Caki2 (cell line): ENCODE results near the gene WNT9B. TPM values are rescaled to one million over a fixed set of nuclear protein-coding genes. Genes with fewer than 3 reads are reported as not detected.

Experiments used
- DNase-seq: peaks from one replicate; pipeline ENCODE4 v3.0.0-alpha.2; 2015; ENCODE audit warnings: low read depth
- in situ Hi-C: cut with HindIII; loops from 2 replicates; pipeline ENCODE4 v1.10.0; 2016; ENCODE audit warnings: low sequenced_read_pairs, low pct_unique_long_range_greater_than_20kb, mixed read lengths
- total RNA-seq: library from RNA; depleted of rRNA; stranded (reverse); fragments of >200 nt; shearing (Covaris generic); gene quantifications from 2 replicates; pipeline ENCODE4 v1.2.3, GENCODE V29; 2014; ENCODE audit warnings: low replicate concordance

WNT9B gene
- total RNA-seq, 1 experiment from 2014 or later: not detected

DNA sequence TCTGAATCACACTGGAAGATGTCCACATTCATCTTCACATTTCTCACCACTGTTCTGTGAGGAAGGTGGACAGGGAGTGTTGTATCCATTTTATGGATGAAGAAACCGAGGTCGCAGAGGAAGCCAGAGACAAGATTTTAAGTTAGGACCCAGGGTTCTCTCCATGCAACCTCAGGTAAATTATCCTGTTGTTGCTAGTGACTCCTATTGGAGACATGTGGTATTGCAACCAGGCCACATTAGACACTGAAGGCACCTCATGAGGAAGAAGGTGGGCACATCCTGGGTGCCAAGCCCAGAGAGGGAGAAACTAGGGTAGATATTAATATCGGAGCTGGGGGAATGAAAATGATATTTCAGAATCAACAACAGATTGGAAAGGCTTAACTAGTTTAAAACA is 8.5 kb upstream of the WNT9B start:
- no peak for DNase-seq

GRCh38 chr17:46847204-46848191 is 3.9 kb upstream of the WNT9B start:
- in situ Hi-C loops: no loop called here

More for the DNA sequence above, 8.5 kb upstream of the WNT9B start:
- in situ Hi-C loops: no loop called here

DNA sequence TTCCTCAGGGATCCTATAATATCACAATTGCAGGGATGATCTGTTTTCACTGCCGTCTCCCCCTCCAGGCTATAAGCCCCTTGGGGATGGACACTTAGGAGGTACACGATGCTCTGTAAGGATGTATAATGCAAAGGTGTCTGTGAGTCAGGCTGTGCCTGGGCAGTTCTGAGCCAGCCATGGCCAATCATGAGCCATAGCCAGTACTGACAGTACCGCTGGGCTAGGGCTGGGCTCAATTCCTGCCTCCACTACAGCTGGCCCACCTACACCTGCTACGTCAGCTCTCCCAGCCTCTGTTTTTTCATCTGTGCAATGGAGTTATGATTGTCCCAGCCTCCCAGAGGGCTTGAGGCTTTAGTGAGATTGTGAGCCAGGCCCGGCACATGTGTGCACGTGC is 2.8 kb upstream of the WNT9B start:
- in situ Hi-C loops: no loop called here
- no peak for DNase-seq

More at GRCh38 chr17:46847204-46848191, 3.9 kb upstream of the WNT9B start:
- no peak for DNase-seq

DNA sequence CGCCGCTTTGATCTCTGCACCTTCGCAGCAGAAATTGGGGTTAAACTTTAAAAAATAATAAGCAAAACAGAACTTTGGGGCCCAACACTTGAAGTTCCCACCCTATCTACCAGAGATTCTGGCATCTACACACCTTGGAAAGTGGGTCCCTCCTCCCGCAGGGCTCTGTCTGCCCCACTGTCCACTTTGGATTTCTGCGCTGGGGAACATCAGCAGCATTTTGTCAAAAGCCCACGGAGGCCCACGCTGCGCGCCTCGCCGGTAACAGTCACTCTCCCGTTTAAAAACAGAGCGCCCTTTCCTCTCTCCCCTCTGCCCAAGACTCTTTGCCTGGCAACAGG is 725 bp upstream of the WNT9B start:
- in situ Hi-C loops: no loop called here
- DNase-seq: no peak

GRCh38 chr17:46853896-46854444 is 2.6 kb downstream of the WNT9B start:
- DNase-seq: no peak
- in situ Hi-C loops: no loop called here

DNA sequence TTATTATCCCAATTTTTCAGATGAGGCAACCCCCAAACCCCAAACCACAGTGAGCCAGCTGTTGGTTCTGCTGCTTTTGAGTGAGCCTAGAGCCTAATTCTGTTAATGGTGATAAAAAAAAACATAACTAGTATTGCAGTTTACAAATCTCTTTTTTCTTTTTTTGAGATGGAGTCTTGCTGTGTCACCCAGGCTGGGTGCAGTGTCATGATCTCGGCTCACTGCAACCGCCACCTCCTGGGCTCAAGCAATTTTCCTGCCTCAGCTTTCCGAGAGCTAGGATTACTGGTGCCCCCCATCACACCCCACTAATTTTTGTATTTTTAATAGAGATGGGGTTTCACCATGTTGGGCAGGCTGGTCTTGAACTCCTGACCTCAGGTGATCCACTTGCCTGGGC is 3.1 kb downstream of the WNT9B start:
- in situ Hi-C loops: no loop called here
- no peak for DNase-seq

GRCh38 chr17:46854948-46855347 is 3.6 kb downstream of the WNT9B start:
- in situ Hi-C loops: no loop called here
- no peak for DNase-seq

- in situ Hi-C loops: no loop called here
- no peak for DNase-seq
These were observed 6.2 kb downstream of the WNT9B start for GRCh38 chr17:46857600-46857999.

- in situ Hi-C loops: no loop called here
- DNase-seq: no peak
These were observed 8.6 kb downstream of the WNT9B start for GRCh38 chr17:46859996-46860395.

- no peak for DNase-seq
- in situ Hi-C loops: no loop called here
These were observed 11.6 kb downstream of the WNT9B start for GRCh38 chr17:46862949-46863348.

GRCh38 chr17:46863383-46864121 is 12.2 kb downstream of the WNT9B start:
- in situ Hi-C loops: no loop called here

GRCh38 chr17:46865100-46865499 is 13.7 kb downstream of the WNT9B start:
- in situ Hi-C loops: no loop called here
- DNase-seq: no peak

More at GRCh38 chr17:46863383-46864121, 12.2 kb downstream of the WNT9B start:
- no peak for DNase-seq

- no peak for DNase-seq
- in situ Hi-C loops: no loop called here
These were observed 14.9 kb downstream of the WNT9B start for GRCh38 chr17:46866325-46866724.

DNA sequence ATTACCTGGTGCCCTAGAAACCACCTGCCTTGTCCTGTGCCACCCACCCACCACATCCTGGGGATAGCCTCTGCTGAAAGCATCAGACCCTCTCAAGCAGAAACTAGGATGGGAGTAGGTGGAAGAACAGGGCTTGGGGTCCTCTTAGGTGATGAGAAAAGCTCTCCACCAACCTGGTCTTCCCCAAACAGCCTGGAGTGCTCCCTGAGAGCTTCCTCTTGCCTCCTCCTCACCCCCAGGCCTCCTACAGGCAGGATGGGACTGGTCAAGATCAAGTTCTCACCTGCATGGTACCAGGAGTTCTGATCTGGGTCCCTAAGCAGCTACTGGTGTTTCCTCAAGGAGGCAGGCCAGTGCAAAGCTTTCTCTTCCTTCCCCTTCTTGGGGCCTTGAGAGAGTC is 15.4 kb downstream of the WNT9B start:
- no peak for DNase-seq
- in situ Hi-C loops: no loop called here

DNA sequence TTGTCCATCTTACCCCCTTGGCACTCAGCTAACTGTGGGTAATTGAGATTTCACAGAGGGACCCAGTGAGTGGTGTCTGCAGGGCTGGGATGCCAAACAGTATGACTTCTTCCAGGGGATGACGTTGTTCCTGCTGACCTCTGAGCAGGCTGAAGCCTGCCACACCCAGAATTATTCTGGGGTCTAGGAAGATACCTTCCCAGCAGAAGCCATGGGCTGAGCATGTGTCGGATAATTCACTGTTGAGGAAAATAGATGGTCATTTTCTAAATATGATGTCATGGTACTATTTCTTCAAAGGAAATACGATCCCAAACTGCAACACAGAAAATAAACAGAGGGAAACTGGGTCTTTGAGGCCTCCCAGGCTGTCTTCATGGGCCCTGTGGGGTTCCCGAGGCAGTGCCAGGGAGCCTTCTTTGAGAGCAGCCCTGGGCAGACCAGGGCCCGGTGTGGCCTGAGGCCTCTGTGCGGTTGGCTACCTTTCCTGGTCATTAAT is 17.4 kb downstream of the WNT9B start:
- in situ Hi-C loops: no loop called here
- no peak for DNase-seq

DNA sequence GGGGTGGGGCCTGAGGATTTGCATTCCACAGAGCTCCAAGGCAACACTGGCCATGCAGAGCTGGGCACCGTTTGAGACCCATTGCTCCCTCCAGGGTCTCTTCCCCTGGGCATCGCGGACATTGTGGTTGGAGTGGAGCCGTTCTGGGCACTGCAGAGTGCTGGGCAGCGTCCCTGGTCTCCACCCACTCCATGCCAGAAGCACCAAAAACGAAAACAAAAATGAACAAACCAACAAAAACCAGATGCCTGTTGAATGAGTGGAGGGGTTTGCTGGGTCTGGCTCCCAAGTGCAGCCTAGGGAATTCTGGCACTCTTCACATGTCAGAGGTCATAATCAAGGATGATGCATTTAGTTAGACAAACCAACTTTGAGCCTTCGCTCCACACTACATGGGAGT is 17.9 kb downstream of the WNT9B start:
- in situ Hi-C loops: no loop called here
- DNase-seq: no peak

DNA sequence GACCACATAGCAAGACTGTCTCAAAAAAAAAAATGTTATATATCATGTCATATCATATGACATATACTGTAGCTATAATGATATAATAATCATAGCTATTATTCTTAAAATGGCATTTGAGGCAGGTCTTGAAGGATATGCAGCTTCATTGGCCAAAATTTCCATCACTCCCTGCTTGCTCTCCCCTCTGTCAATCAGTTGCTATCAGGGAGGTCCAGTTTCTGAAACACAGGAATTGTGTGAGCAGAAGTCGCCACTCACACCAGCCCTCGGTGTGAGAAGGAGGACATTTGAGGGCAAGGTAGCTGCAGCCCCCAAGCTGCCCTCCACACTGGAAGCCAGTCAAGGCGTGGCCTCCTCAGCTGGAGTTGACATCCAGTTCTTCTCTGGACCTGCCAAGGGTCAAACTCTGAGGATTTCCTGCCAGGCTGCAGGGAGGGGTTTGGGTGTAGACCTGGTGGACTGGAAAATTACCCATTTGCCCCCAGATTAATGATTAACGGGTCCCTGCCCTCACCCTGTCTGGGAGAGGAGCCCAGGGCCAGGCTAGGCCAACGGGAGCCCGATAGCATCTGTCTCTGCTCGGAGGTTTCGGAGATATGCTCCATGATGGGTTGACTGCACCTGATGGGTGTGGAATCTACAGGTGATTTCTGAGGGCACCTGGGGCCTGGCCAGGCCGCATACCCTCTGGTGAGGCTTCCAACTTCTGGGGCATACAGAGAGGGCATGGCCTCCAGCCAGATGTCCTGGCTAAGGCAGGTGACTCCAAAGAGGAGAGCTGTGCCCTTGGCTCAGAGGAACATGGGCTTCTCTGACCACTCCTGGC is 18.8 kb downstream of the WNT9B start:
- peak; percentile 9 for DNase-seq
- in situ Hi-C loops: no loop called here

- in situ Hi-C loops: no loop called here
These were observed 21.0 kb downstream of the WNT9B start for GRCh38 chr17:46872421-46872820.

More at GRCh38 chr17:46872421-46872820, 21.0 kb downstream of the WNT9B start:
- no peak for DNase-seq
